ENCODE measurements around the gene SMARCC1. TPM values are rescaled to one million over a fixed set of nuclear protein-coding genes. Genes with fewer than 3 reads are reported as not detected.

SMARCC1 gene
- total RNA-seq, 1 donor from 2014 or later = 35.6 TPM

DNA sequence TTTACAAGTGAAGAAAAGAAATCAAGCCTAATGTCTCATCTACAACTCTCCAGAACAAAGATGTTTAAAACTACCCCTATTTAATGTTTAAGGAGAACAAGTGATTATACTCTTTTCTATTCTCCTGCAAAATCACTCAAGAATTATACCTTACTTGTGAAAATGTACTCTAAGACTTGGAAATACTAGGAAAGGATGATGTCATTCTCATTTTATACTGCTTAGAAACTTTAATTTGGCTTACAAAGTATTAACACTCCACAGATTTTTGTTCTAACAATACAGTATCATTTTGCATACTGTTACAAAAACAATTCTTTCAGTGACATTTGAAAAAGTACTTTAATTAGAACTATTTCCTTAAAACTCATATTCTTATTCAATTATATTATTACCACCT lies 89.5 kb downstream of the SMARCC1 start:
- DNase-seq = no peak

DNA sequence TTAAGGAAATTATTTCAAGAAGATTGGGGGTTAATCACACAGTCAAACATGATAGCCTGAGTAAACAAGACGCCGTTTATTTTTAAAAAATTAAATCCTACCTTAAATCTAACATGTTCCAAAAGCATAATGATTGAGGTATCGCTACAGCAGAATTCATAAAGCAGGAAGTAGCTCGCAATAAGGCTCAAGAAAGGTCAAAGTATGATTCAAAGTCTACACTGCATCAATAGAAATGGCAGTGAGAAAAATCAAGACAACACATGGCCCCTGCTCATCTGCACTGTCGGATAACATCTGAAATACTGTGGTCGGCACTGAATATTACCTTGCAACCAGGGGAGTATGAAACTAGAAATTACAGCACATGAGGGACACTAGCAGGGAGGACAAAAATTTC lies 93.2 kb downstream of the SMARCC1 start:
- DNase-seq = no peak

DNA sequence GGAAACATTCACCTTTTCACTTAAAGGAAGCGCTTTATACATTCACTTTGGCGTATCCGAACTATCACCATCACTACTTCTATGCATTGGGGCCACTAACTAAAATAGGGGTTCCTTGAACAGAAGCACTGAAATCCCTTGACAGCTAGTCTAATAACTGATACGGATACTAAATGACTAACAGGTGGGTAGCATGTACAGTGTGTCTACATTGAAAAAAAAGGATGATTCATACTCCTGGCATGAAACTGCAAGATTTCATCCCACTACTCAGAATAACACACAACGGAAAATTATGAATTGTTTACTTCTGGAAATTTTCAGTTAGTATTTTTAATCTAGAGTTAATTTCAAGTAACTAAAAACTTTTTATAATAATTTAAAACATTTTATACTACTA lies 96.7 kb downstream of the SMARCC1 start:
- DNase-seq = peak; percentile 52

DNA sequence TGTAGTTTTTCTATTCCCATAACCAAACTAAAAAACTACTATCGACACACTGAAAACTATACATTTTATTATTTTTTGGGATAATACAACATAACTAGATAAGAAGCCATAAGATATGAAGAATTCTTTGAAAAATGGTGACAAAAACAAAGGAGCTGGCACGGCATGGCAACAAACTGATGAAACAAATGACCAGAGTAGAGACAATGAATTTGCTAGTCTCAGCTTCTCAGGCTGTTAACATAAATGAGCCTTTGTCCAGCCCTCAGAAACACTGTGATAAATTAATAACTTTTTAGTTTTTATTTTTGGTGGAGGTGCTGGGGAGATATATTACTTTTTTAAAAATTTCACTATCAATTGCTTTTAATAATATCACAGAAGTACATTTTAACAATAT lies 100.7 kb downstream of the SMARCC1 start:
- DNase-seq = no peak

DNA sequence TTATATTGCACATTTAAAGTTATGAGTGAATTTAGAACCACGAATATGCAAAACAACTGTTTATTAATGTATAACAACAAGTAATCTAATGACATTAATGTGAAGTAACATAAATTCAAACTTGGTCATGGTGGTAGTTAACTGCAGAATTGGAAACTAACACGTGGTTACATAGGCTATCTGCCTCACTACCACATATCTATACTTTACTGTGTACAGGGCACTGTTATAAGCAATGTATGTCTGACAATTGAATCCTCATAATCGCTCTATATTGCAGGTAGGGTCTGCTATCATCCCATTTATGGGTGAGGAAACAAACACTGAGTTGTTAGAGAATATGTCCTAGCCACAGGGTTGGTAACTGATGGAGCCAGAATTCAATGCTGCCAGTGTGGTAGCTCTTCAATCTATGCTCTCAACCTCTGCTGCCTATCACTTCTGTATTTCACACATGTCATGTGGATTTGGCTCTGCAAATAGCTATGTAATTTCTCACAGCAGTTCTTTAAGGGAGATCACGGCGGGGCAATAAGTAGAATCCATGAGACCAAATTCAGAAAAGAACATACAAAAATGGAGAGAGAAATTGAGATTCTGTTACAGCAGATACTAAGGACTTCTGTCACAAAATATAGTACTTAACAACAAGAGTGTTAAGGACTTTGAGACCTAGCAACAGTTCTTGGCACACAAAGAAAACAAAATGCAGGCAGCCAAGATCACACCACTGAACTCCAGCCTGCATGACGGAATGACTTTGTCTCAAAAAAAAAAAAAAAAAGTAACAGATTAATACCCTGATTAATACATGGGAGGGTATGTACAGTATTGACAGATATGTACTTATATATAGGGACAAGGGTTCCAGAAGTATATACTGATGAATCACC lies 103.0 kb downstream of the SMARCC1 start:
- no peak for DNase-seq

DNA sequence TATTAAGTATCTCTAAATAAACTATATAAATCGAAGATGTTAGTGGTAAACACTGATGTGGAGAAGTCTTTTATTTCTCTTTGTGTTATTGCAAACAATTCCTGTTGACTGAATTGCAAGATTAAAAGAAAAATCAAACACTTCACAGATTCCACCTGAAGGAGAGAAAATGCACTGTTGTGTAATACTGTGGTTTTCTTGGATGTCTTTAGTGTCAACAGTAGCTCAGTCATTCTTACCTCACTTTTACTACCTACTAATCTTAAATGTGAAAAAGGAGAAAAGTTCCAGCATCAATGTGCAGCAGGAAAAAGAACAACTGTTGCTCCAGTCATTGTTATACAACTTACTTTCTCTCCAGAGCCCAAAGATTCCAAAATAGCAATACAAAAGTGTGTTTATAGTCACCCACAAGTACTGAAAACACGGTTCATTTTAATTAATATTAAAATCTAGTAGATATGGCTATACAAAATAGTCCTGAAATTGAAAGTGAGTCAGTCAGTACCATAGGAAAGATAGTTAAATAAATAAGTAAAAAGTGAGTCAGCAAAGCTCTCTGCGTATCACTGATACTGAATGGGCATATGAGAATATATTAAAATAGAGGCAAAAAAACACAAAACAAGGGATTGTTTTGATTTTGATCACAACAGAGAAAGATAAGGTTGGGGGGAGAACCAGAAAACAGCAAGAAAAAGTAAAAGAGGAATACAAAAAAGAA lies 112.5 kb downstream of the SMARCC1 start:
- DNase-seq = peak; percentile 17

DNA sequence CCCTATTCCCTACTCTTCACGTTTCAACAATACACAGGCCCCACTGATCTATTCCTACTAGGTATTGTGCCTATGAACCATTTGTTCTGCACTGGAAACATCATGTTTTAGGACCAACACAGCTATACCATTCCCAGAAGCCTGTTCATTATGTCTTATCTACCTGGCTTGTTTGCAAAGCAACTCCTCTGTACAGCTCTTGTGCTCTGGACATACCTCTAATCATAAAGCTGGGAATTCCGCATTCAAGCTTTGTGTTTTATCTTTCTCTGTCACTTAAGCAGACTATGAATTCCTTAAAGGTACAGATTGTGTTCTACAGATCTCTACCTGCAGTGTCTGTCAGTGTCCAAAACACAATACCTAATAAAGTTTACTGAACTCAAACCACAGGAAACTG lies 115.6 kb downstream of the SMARCC1 start:
- no peak for DNase-seq

DNA sequence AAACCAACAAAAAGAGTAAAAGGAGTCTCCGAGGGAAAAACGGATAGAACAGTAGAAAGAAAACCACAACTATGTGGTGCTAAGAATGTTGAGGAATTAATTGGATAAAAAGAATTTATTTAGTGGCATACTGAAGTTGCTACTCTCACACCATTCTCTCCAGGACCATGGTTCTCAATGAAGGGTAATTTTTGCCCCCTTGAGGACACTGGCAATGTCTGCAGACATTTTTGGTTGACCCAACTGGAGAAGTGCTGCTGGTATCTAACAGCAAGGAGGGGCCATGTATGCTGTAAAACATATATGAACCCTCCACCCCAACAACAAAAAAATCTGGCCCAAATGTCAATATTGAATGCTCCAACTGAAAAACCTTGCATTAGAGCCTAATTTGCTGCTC lies 117.2 kb downstream of the SMARCC1 start:
- peak; percentile 13 for DNase-seq

DNA sequence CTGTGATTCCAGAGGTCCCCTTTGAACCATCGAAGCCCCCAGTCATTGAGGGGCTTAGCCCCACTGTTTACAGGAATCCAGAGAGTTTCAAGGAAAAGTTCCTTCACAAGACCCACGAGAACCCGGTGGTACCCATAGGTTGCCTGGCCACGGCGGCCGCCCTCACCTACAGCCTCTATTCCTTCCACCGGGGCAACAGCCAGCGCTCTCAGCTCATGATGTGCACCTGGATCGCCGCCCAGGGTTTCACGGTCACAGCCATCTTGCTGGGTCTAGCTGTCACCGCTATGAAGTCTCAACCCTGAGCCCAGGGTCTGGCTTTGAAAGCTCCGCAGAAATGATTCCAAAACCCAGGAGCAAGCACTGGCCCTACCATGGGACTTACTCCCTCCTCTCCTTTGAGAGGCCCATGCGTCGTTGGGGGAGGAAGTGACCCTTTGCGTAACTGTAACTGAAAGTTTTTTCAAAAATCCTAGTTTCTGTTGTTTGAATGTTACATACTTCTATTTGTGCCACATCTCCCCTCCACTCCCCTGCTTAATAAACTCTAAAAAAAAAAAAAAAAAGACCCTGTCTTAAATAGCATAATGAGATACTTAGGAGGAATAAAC lies 118.0 kb downstream of the SMARCC1 start:
- DNase-seq = no peak

DNA sequence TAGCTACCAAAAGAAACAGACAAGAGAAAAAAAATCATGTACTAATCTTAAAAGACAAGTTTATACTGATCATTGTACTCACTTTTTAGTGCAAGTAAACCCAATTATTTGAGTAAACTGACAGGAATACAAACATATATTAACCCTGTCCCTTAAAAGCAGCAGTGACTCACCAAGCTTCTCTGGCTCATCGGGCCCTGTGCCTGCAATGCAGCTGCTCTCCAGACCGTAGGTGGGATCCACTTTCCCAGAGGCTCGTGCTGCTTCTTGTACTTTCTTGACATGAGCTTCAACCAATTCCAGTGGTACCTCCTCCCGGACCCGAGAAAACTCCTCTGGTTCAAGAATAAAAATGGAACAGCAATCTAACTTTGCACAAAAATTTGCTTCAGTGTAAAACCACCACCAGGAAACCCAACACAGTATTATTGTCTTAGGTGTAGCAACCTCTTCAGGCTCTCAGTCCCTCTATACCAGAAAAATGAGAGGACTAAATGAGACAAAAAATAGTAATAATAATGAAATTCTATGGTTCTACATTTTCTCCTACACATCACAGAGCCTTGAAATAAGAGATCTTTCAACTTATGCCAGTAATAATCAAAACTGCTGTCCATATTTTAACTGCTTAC lies 120.5 kb downstream of the SMARCC1 start:
- peak; percentile 36 for DNase-seq

DNA sequence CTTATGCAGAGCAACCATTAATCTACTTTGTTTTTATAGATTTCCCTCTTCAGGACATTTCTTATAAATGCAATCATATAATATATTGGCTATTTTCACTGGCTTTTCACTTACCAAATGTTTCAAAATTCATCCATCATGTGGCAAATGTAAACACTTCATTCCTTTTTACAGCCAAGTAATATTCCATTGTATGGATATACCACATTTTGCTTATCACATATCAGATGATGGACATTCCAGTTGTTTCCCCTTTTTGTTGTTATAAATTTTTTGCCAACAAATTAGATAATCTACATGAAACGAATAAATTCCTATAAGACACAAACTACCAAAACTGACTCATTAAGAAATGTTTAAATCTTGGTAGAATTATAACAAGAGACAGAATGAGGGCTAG lies 123.2 kb downstream of the SMARCC1 start:
- DNase-seq = no peak

DNA sequence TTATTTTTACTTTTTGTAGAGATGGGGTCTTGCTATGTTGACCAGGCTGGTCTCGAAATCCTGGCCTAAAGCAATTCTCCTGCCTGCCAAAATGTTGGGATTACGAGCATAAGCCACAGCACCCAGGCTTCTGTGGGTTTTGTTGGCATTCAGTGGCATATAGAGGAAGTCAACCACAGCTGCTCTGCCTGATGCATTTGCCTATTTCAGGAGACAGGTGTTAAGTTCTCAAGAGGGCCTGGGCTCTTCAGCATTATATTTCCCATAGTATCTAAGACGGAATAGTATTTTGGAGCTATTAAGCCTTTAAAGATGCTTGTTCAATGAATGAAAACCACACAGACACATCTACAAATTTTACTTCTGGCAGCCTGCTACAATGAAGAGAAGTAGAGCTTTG lies 129.6 kb downstream of the SMARCC1 start:
- DNase-seq = no peak

DNA sequence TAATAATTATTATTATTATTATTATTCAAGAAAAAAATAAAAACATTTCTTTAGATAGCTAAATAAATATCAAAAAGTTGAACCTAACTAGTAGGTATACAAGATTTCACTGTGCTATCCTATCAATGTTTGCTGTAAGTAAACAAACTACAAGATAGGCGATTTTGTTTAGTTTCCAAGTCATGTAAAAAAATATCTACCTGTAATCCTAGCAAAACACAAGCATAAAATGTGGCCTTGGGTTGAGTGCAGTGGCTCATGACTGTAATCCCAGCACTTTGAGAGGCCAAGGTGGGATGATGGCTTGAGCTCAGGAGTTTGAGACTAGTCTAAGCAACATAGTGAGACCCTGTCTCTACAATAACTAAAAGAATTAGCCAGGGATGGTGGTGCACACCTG lies 131.4 kb downstream of the SMARCC1 start:
- no peak for DNase-seq

DNA sequence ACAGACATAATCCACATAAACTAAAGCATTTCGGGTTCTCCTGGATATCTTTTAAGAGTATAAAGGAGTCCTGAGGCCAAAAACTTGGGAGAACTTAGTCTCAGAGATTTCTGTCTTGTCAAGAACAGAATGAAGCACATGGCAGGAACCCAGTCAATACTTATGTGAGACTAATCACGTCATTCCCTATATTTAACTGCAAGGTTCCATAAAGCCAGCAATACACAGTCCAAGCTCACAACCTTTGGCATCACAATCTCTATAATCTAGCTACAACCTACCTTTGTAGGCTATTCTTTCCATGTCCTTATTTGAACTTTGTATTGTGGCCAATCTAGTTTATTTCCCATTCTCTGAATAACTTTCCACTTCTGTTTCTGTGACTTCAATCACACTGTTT lies 134.1 kb downstream of the SMARCC1 start:
- DNase-seq = no peak

DNA sequence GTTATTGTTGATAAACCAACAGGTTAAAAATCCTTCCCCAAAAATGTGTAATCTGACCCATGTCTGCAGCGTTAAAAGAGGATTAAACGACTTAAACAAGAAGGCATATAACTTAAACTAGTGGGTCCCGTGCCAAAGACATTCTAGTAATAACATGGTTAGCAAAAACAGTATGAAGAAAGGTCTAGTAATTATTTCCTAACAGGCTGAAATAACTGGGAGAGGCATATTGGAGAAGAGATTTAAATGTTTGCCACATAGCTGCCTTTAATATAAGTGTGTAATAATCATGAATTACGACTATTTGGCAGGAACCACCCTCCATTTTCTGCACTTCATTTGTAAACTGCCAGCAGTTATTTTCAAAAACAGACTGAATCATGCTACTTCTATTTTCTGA lies 135.3 kb downstream of the SMARCC1 start:
- no peak for DNase-seq

DNA sequence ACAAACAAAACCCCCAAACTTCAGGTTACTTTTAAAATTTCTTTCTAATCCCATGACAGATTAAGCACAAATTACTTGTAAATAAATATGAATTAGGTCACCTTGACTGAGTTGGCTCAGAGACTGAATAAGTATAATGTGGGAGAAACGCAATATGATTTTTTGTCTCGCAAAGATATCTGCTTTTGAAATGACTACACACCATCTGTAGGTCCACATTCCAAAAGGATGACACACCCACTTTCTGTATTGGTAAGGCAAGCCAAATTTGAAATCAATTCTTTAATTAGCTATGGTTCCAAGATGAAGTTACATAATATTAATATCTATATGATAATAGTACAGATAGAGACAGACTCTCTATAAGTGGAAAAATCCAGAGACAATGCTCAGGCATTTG lies 136.1 kb downstream of the SMARCC1 start:
- DNase-seq = no peak

DNA sequence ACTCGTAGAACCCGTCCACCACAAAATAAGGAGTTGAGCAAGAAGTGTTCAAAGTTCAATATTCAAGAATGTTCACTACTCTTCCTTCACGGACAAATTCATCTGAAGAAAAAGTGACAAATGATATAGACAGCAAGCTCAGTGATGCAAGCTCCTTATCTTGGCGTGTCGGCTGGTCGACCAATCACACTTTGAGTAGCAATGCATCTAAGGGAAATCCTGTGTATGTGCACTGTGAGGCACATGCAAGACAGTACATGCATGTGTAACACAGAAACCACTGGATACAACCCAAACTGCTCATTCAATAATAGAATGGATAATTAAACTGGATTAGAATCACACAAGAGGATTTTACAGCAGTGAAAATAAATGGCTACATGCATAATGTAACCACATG lies 138.6 kb downstream of the SMARCC1 start:
- DNase-seq = no peak

DNA sequence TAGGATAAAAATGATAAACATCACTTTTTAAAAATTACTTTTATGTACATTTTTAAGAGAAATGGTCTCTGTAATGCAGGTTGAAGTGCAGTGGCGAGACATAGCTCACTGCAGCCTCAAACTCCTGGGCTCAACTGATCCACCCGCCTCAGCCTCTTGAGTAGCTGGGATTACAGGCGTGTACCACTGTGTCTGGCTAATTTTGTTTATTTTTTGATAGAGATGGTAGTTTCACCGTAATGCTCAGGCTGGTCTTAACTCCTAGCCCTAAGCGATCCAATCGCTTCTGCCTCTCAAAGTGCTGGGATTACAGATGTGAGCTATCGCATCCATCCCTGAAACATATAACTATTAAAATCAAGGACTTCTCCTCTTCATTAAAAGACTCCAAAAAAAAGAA lies 140.0 kb downstream of the SMARCC1 start:
- no peak for DNase-seq

DNA sequence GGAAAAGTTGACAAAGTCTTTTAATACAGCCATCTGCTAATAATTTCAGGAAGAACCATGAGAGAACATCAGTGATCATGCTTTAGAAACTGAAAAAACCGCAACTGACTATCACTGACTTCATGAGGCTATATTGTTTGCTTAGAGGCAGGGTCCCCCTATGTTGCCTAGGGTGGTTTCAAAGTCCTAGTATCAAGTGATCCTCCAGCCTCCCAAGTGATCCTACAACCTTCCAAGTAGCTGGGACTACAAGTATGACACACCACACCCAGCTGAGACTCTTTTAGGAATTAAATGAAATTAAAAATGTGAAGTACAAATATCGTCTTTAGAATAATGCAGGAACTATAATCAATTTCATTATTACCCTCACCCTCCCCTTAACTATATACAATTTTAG lies 144.8 kb downstream of the SMARCC1 start:
- no peak for DNase-seq

DNA sequence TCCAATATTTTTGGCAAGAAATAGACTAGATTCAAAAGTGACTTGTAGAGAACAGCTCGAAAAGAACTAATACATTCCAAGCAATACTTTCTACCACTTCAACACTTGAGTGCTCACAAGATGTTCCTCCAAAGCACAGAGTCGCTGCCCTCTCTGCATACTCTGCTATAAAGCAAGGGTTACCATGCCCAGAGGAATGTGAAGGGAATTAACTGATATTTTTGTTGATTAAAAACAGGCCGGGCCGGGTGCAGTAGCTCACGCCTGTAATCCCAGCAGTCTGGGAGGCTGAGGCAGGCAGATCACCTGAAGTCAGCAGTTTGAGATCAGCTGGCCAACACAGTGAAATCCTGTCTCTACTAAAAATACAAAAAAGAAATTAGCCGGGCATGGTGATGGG lies 145.5 kb downstream of the SMARCC1 start:
- no peak for DNase-seq

DNA sequence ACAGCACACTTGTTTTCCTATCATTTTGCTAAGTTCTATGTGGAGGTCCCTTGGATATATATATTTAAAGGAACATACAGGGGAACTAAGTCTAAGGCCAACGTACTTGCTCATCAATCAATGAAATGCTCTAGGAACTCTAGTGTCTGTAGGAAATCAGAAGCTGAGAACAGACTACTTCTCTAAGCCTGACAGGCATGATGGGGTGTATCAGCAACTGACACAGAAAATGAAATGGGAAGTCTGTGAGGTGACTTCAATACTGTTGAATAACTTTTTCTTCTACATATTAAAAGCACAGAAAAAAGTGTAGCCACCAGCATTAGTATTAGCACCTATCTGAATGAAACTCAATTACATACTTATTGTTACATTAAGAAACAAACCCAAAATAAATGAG lies 146.2 kb downstream of the SMARCC1 start:
- no peak for DNase-seq

DNA sequence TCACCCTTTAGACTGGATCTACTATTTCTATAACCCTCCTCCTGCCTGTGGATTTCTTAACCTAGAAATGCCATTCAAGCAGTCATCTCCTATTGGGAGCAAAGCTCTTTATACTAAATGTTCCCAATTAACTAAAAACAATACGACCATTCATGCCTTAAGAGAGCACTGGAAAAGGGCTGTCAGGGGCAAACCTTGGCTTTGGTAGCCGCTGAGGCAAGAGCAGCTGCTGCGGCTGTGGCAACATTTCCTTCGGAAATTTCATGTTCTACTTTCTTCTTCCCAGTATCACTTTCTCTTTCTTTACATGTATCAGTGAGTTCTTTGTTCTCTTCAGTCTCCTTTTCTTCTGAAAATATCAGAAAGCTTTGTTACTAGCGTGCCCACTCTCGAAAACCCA lies 146.7 kb downstream of the SMARCC1 start:
- no peak for DNase-seq

DNA sequence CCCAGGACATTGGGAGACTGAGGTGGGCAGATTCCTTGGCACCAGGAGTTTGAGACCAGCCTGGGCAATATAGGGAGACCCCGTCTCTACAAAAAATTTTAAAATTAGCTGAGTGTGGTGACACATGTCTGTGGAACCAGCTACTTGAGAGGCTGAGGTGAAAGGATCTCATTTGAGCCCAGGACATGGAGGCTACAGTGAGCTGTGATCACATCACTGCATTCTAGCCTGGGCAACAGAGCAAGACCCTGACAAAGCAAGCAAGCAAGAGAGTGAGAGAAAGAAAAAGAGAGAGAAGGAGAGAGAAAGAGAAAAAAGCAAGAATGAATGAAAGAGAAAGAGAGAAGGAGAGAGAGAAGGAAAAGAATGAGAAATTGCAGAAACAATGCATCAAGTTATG lies 150.9 kb downstream of the SMARCC1 start:
- no peak for DNase-seq

Measured in dermis blood vessel endothelial cell (primary cell).